Measurements from ENCODE around the gene COL4A2.

- TF ChIP-seq CTCF (IDR thresholded peaks at IDR 0.05) (no peak), POLR2A (IDR thresholded peaks at IDR 0.05) (no peak)
Measured at GRCh38 chr13:110490009-110490770, 183.1 kb downstream of the COL4A2 start.
